ENCODE measurements around the gene ANKRD13D.

ANKRD13D gene

GRCh38 chr11:67248653-67249052 is 40.5 kb upstream of the ANKRD13D start:
- no peak overlapping the region for H3K4me3 ChIP-seq (ENCODE audit: low read length)
- H4K20me1 ChIP-seq (ENCODE audit: control insufficient read depth, insufficient read depth, low read depth, low read length): no peaks in the 10 kb centered on the region
- H3K79me2 ChIP-seq (ENCODE audit: control insufficient read depth, low read length): peaks cover 8% of the 10 kb centered on the region
- H3K4me1 ChIP-seq (ENCODE audit: control insufficient read depth, low read length): 0 out of 2 replicates have a peak, but pooled peaks cover 2% of the 10 kb centered on the region
- H3K27ac ChIP-seq (ENCODE audit: low read depth, low read length): no peak overlapping the region
- peaks cover 95% of the 10 kb centered on the region for H3K36me3 ChIP-seq (ENCODE audit: control insufficient read depth, low read length)
- TF ChIP-seq EZH2phosphoT487 (IDR thresholded peaks at IDR 0.05; ENCODE audit: borderline replicate concordance, low read length) (no peak), CTCF (IDR thresholded peaks at IDR 0.05; ENCODE audit: low read depth, low read length, poor library complexity, severe bottlenecking) (no peak)
- H3K27me3 ChIP-seq (ENCODE audit: control insufficient read depth, low read length): no peaks in the 10 kb centered on the region
- no peaks in the 10 kb centered on the region for H3K9me2 ChIP-seq (replicated peaks; ENCODE audit: control insufficient read depth, low read length)
- H3K9me3 ChIP-seq (ENCODE audit: control insufficient read depth, insufficient read depth, low read length): no peaks in the 10 kb centered on the region
- H3K4me2 ChIP-seq (ENCODE audit: low read length): no peak overlapping the region
- H3F3A ChIP-seq (ENCODE audit: control insufficient read depth, insufficient read depth): no peaks in the 10 kb centered on the region

- Histone ChIP-seq H3K9me3 (ENCODE audit: control insufficient read depth, insufficient read depth, low read length) (no peaks in the 10 kb centered on the region), H3F3A (ENCODE audit: control insufficient read depth, insufficient read depth) (no peaks in the 10 kb centered on the region), H3K4me2 (ENCODE audit: low read length) (no peak overlapping the region), H3K4me3 (ENCODE audit: low read length) (no peak overlapping the region), H3K79me2 (ENCODE audit: control insufficient read depth, low read length) (no peaks in the 10 kb centered on the region), H3K27ac (ENCODE audit: low read depth, low read length) (no peak overlapping the region), H3K27me3 (ENCODE audit: control insufficient read depth, low read length) (no peaks in the 10 kb centered on the region), H3K9me2 (replicated peaks; ENCODE audit: control insufficient read depth, low read length) (no peaks in the 10 kb centered on the region), H3K4me1 (ENCODE audit: control insufficient read depth, low read length) (0 out of 2 replicates have a peak, but pooled peaks cover 2% of the 10 kb centered on the region), H3K36me3 (ENCODE audit: control insufficient read depth, low read length) (peaks cover 95% of the 10 kb centered on the region), H4K20me1 (ENCODE audit: control insufficient read depth, insufficient read depth, low read depth, low read length) (no peaks in the 10 kb centered on the region)
- TF ChIP-seq CTCF (IDR thresholded peaks at IDR 0.05; ENCODE audit: low read depth, low read length, poor library complexity, severe bottlenecking) (no peak), EZH2phosphoT487 (IDR thresholded peaks at IDR 0.05; ENCODE audit: borderline replicate concordance, low read length) (no peak)
Observed at GRCh38 chr11:67250059-67251043, 38.8 kb upstream of the ANKRD13D start.

GRCh38 chr11:67251841-67252240 is 37.3 kb upstream of the ANKRD13D start:
- TF ChIP-seq EZH2phosphoT487 (IDR thresholded peaks at IDR 0.05; ENCODE audit: borderline replicate concordance, low read length): no peak
- no peak for TF ChIP-seq CTCF (IDR thresholded peaks at IDR 0.05; ENCODE audit: low read depth, low read length, poor library complexity, severe bottlenecking)
- H3K4me2 ChIP-seq (ENCODE audit: low read length): no peak overlapping the region
- H3K79me2 ChIP-seq (ENCODE audit: control insufficient read depth, low read length): no peaks in the 10 kb centered on the region
- H4K20me1 ChIP-seq (ENCODE audit: control insufficient read depth, insufficient read depth, low read depth, low read length): no peaks in the 10 kb centered on the region
- no peaks in the 10 kb centered on the region for H3K9me2 ChIP-seq (replicated peaks; ENCODE audit: control insufficient read depth, low read length)
- H3K27ac ChIP-seq (ENCODE audit: low read depth, low read length): no peak overlapping the region
- 0 out of 2 replicates have a peak, but pooled peaks cover 2% of the 10 kb centered on the region for H3K4me1 ChIP-seq (ENCODE audit: control insufficient read depth, low read length)
- H3K9me3 ChIP-seq (ENCODE audit: control insufficient read depth, insufficient read depth, low read length): no peaks in the 10 kb centered on the region
- no peaks in the 10 kb centered on the region for H3K27me3 ChIP-seq (ENCODE audit: control insufficient read depth, low read length)
- peaks cover 8% of the 10 kb centered on the region for H3F3A ChIP-seq (ENCODE audit: control insufficient read depth, insufficient read depth)
- no peak overlapping the region for H3K4me3 ChIP-seq (ENCODE audit: low read length)
- peaks cover 95% of the 10 kb centered on the region for H3K36me3 ChIP-seq (ENCODE audit: control insufficient read depth, low read length)
